Measurements from ENCODE around the gene RALGPS1.

RALGPS1 gene

DNA sequence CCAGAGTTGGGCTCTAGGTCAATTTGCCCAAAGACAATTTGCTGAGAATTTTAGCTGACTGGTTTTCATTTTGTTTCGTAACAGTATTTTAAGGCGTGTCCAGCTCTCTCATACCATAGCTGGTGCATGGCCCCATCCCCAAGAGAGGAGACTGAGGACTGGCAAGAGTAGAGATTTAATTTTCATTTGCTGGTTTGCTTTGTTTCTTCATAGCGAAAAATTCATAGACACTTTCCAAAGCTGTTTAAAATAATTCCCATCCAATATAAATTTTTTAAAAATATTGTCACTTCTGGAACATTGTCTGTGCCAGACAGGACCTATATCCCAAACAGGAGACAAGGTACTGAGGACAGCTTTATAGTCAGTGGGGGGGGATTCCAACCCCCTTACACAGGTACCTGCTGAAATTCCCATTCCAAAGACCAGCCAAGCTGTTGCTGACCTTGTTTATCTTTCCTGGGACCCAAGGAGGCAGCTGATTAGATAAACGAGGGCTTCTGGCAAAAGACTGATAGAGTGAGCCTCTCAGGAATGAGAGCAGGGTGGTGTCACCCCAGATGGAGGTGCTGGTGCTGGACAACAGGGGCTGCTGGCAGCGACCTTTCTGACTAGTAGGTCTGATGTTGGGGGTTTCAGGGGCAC lies 214.6 kb downstream of the RALGPS1 start:
- Histone ChIP-seq H3K4me2 (peak overlapping the region in 4 of 11 experiments; percentile 13 to 47 (median 16); a peak in 4 of 22 replicates), H3K27ac (peak overlapping the region in 2 of 11 experiments; percentile 27 to 28; a peak in 3 of 22 replicates), H3K9me3 (replicated peaks in 1 of 11) (no peaks in the 10 kb centered on the region), H3K27me3 (peaks cover 0 to 56% (median 0%) of the 10 kb centered on the region in 11 experiments; a peak in 4 of 22 replicates), H3K36me3 (no peaks in the 10 kb centered on the region), H4K20me1 (0 out of 22 replicates have a peak, but pooled peaks cover 0 to 1% (median 0%) of the 10 kb centered on the region in 11 experiments), H3K9ac (no peak overlapping the region), H3K4me3 (no peak overlapping the region), H3K4me1 (peaks cover 14 to 59% (median 55%) of the 10 kb centered on the region in 10 experiments)
- TF ChIP-seq Cebpa-rat (IDR thresholded peaks at IDR 0.05), result no peak

DNA sequence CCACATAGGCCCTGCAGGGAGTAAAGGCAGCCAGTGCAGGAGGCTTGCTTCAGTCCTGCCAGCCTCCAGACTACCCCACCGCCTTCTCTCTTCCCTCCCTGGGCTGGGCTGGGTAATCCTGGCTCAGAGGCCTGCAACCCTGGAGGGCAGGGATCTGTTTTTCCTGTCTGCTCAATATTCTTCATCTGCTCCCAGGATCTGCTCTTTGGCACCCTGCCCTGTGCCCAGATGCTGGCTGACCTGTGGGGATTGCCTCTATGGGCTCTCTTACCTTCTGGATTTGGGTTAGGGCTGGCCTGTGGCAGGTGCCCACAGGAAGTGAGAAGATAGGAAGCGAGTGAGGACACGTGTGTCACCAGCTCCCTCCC lies 215.1 kb downstream of the RALGPS1 start:
- Histone ChIP-seq H3K27me3 (peaks cover 0 to 56% (median 0%) of the 10 kb centered on the region in 11 experiments; a peak in 5 of 22 replicates), H3K36me3 (no peaks in the 10 kb centered on the region), H3K9me3 (replicated peaks in 1 of 11) (no peaks in the 10 kb centered on the region), H3K4me3 (no peak overlapping the region), H3K4me1 (peaks cover 15 to 57% (median 53%) of the 10 kb centered on the region in 10 experiments), H4K20me1 (no peaks in the 10 kb centered on the region), H3K9ac (no peak overlapping the region), H3K27ac (peak overlapping the region in 2 of 11 experiments; percentile 27 to 28; a peak in 3 of 22 replicates), H3K4me2 (no peak overlapping the region; a peak in 2 of 22 replicates)
- no peak for TF ChIP-seq Cebpa-rat (IDR thresholded peaks at IDR 0.05)

DNA sequence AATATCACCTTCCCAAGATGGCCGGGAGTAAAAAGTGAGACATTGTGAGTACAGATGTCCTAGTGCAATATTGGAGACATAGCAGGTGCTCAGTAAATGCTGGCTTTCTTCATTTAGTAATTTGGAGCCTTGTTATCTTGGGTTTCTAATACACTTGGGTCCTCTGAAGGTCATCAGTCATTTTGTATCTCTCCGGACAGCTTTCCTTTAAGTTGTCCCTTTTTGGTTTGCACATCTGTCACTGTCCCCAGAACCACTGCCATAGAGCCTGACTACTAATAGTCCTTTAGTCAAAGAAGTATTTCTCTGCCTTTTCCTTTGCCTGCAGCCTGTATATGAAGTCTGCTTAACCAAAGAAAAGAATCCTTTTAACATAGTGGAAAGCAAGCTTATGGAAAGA lies 215.7 kb downstream of the RALGPS1 start:
- no peaks in the 10 kb centered on the region for H4K20me1 ChIP-seq
- no peak overlapping the region for H3K9ac ChIP-seq
- peaks cover 0 to 56% (median 0%) of the 10 kb centered on the region in 11 experiments; a peak in 5 of 22 replicates for H3K27me3 ChIP-seq
- H3K4me2 ChIP-seq, result peak overlapping the region in 2 of 11 experiments; percentile 43 to 88; a peak in 3 of 22 replicates
- peak overlapping the region in 4 of 11 experiments; percentile 45 to 64 (median 60); a peak in 4 of 22 replicates for H3K27ac ChIP-seq
- no peak for TF ChIP-seq Cebpa-rat (IDR thresholded peaks at IDR 0.05)
- no peaks in the 10 kb centered on the region for H3K36me3 ChIP-seq
- no peaks in the 10 kb centered on the region for H3K9me3 ChIP-seq (replicated peaks in 1 of 11)
- no peak overlapping the region for H3K4me3 ChIP-seq
- peaks cover 15 to 57% (median 49%) of the 10 kb centered on the region in 10 experiments for H3K4me1 ChIP-seq

DNA sequence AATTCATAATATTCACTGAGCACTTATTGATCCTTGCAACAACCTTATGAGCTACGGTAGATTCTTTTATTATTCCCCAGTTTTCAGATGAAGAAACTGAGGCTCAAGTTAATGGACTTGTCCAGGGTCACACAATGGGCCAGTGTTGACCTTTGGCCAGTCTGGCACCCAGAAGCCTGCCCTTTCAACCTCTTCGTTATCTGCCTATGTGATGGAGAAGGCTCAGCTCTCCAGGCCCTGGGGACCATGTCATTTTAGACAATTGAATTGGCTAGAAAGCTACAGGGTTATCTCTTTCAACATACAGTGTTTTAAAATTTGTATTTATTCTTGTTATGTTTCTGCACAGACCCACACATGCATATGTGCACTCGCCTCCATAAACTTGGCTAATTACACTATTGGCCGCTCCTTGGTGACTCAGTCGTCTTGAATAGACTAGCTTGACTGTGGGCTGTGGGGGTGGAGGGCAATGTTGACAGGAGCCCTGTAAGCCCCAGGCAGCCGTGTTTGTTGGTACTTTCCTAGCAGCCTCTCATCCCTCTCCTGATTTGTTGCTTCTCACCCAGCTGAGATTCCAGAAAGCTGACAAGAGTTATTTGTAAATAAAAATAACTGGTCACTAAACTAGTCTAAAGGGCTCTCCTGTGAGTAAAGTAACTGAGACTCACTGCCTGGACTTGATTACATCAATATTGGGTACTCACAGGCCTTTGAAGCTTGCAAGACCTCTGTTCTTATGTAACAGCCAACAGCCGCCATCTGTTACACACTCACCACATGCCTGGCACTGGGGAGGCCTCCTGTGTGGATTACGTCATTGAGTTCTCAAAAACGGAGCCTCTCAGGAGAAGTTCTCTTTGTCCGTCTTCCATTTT lies 216.3 kb downstream of the RALGPS1 start:
- Histone ChIP-seq H3K4me1 (peaks cover 15 to 60% (median 49%) of the 10 kb centered on the region in 10 experiments), H4K20me1 (no peaks in the 10 kb centered on the region), H3K36me3 (no peaks in the 10 kb centered on the region), H3K4me2 (peak overlapping the region; percentile 6 to 90 (median 43); a peak in 21 of 22 replicates), H3K9me3 (replicated peaks in 1 of 11) (no peaks in the 10 kb centered on the region), H3K27ac (peak overlapping the region in 7 of 11 experiments; percentile 34 to 65 (median 57); a peak in 10 of 22 replicates), H3K27me3 (peaks cover 0 to 56% (median 0%) of the 10 kb centered on the region in 11 experiments; a peak in 5 of 22 replicates), H3K9ac (peak overlapping the region in 2 of 11 experiments; percentile 4 to 24; a peak in 2 of 22 replicates), H3K4me3 (no peak overlapping the region)
- peak in 5 of 11 experiments; percentile 28 to 75 (median 63); a peak in 9 of 22 replicates for TF ChIP-seq Cebpa-rat (IDR thresholded peaks at IDR 0.05)

DNA sequence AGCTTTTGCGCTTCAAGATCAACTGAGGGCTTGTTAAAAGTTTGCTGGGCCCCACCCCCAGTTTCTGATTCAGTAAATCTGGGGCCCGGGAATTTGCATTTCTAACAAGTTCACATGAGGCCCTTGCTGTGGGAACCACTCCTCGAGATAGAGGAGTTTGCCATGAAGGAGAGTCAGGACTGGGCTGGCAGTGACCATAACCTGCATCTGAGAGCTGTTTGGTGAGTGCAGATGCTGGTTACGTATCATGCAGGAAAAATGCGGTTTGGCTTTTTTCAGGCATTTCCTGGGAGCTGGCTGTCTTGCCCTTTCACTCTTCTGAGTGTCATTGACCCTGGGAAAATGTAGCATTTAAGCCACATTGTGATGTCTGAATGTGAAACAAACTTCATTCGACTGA lies 217.3 kb downstream of the RALGPS1 start:
- TF ChIP-seq Cebpa-rat (IDR thresholded peaks at IDR 0.05), result no peak
- peak overlapping the region in 8 of 11 experiments; percentile 14 to 65 (median 46); a peak in 10 of 22 replicates for H3K27ac ChIP-seq

DNA sequence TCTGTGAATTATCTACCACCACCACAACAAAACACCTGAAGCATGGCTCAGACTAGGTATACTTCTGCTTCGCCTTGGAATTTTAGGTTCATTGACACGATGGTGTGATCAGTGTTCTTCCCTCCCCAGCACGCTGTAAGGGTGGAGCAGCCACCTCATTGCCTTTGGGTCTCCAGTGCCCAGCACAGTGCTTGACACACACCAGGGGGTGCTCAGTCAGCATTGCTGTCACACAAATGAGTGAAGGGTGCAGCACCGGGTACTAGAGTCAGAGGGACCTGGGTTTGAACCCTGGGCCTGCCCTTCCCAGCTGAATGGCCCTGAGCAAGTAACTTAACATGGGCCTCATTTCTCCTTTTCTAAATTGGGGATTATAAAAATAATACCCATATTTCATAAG lies 217.8 kb downstream of the RALGPS1 start:
- no peaks in the 10 kb centered on the region for H3K36me3 ChIP-seq
- H3K9me3 ChIP-seq (replicated peaks in 1 of 11), result no peaks in the 10 kb centered on the region
- H3K27me3 ChIP-seq, result peaks cover 0 to 59% (median 0%) of the 10 kb centered on the region in 11 experiments; a peak in 5 of 22 replicates
- TF ChIP-seq Cebpa-rat (IDR thresholded peaks at IDR 0.05), result no peak
- H3K4me1 ChIP-seq, result peaks cover 15 to 69% (median 49%) of the 10 kb centered on the region in 10 experiments
- no peaks in the 10 kb centered on the region for H4K20me1 ChIP-seq
- no peak overlapping the region for H3K4me3 ChIP-seq
- H3K4me2 ChIP-seq, result peak overlapping the region in 9 of 11 experiments; percentile 53 to 96 (median 88); a peak in 13 of 22 replicates
- peak overlapping the region in 3 of 11 experiments; percentile 57 to 68 (median 68); a peak in 4 of 22 replicates for H3K27ac ChIP-seq
- peak overlapping the region in 1 of 11 experiments; percentile 72; a peak in 1 of 22 replicates for H3K9ac ChIP-seq

More for the DNA sequence above, 217.3 kb downstream of the RALGPS1 start:
- Histone ChIP-seq H3K4me1 (peaks cover 15 to 64% (median 49%) of the 10 kb centered on the region in 10 experiments), H4K20me1 (no peaks in the 10 kb centered on the region), H3K4me3 (no peak overlapping the region), H3K9ac (peak overlapping the region in 3 of 11 experiments; percentile 4 to 24 (median 14); a peak in 3 of 22 replicates), H3K9me3 (replicated peaks in 1 of 11) (no peaks in the 10 kb centered on the region), H3K27me3 (peaks cover 0 to 60% (median 0%) of the 10 kb centered on the region in 11 experiments; a peak in 5 of 22 replicates), H3K4me2 (peak overlapping the region in 10 of 11 experiments; percentile 19 to 90 (median 48); a peak in 18 of 22 replicates), H3K36me3 (no peaks in the 10 kb centered on the region)

DNA sequence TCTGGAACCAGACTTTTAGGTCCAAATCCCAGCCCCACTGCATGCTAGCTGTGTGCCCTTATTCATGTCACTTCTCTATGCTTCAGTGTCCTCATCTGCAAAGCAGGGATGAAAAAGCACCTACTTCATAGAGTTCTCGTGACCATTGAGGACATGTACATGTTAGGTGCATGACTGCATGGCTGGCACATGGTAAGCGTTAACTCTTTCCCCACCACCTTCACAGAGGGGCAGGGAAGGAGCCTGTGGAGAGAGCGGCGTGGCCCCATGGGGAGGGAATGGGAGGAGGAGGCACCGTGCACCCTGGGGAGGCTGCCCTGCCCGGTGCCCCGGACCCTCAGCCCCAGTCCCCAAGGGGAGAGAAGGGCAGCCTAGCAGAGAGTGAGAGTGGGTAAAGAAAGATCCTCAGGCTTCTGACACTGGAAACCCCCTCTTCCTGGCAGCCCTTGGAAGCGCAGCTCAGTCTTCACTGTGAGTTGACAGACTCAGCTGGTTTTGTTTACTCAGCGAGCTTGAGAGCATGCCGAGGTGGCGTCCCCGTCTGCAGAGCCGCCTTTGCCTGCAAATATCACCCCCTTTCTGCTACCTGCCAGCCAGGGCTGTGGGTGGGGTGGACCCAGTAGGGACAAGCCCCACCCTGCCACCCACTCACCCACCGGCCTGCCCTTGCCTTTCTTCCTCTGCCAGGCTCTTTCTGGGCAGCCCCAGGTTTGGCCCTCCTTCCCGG lies 218.5 kb downstream of the RALGPS1 start:
- peak overlapping the region; percentile 54 to 96 (median 88) for H3K4me2 ChIP-seq
- H3K27me3 ChIP-seq, result peaks cover 0 to 66% (median 0%) of the 10 kb centered on the region in 11 experiments; a peak in 5 of 22 replicates

More for the DNA sequence above, 218.5 kb downstream of the RALGPS1 start:
- Histone ChIP-seq H3K4me1 (peaks cover 15 to 72% (median 49%) of the 10 kb centered on the region in 10 experiments), H4K20me1 (no peaks in the 10 kb centered on the region), H3K9me3 (replicated peaks in 1 of 11) (no peaks in the 10 kb centered on the region), H3K9ac (peak overlapping the region; percentile 18 to 74 (median 51); a peak in 16 of 22 replicates), H3K36me3 (no peaks in the 10 kb centered on the region), H3K4me3 (peak overlapping the region in 4 of 10 experiments; percentile 9 to 37 (median 24); a peak in 3 of 20 replicates), H3K27ac (peak overlapping the region in 9 of 11 experiments; percentile 23 to 73 (median 50); a peak in 16 of 22 replicates)
- TF ChIP-seq Cebpa-rat (IDR thresholded peaks at IDR 0.05), result no peak
